ENCODE results near the gene CAMK2G.

CAMK2G gene

DNA sequence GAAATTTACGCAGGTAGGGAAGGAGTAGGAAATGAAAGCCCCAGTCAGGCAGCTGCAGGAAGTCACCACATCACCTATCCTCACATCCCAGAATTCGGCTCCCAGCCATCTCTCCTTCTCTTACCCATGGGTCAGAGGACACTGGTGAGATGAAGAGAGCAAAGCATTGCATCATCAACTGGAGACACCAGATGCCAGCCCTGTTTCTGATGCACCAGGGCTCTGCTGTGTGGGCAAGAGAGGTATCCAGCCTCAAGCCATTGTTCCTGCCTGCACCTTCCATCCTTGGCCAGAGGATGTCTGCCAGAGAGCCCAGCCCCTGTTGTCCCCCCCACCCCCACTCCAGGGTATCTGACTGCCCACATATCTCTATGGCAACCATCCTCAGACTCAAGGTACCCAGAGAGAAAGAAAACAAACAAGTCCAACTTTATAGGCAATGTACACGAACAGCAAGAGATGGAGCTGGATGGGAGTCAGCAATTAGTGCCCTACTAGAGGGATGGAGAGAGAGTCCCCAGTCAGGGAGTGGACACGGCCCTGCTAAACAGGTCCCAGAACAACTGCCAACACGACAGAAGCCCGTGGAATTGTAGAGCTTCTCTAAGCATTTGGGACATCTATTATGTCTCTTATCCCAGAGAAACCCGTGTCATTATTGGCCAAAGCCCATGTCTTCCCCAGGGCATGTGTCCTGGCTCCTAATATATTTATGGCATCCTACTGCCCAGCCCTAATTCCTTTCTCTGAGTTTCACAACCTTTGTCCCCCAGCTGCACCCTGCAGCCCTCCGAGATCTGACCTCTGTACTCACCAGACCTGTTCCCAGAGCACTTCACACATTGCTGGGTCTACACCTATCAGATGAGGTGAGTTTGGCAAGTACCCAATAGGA, 2.8 kb downstream of the CAMK2G start:
- H3K4me3 ChIP-seq (ENCODE audit: control insufficient read depth in 1 of 7, extremely low read depth in 1 of 7, insufficient read depth in 4 of 7, low read depth in 2 of 7, low read length in 6 of 7), result no peak overlapping the region

DNA sequence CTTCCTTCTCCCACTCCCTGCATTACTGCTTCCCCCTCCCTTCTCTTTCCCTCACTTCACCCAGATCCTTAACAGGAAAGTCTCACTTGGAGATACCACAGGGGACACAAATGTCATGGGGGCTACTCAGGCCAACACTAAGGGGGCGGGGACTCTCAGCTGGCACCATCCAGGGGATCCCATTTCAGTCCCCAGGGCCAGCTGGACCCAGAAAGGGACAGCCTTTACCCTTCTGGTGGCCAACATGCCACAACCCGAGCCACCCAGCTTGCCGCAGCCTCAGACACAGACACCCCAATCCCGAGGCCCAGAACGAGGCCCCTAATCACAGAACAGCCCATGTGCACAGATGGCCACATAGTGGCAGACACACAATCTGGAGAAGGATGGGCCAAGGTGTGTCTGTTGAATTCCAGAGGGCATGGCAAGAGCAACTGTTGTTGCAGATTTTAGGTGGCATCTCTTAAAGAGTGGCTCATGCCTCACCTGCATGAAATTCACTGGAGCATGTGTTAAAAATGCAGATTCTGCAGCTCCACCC, 5.6 kb downstream of the CAMK2G start:
- Histone ChIP-seq H3K27ac (ENCODE audit: insufficient read depth in 1 of 2, low read depth in 1 of 2, low read length in 2 of 2, poor library complexity in 1 of 2, severe bottlenecking in 2 of 2) (peak overlapping the region; percentile 49 to 81), H3K36me3 (ENCODE audit: control insufficient read depth in 4 of 4, insufficient read depth in 4 of 4, low read length in 3 of 4) (peaks cover 10 to 71% (median 27%) of the 10 kb centered on the region in 4 experiments), H3K4me1 (ENCODE audit: control extremely low read depth in 1 of 4, control insufficient read depth in 4 of 4, insufficient read depth in 4 of 4, low read length in 3 of 4) (peaks cover 30 to 94% (median 87%) of the 10 kb centered on the region in 4 experiments), H3K9me3 (ENCODE audit: control extremely low read depth in 1 of 5, control insufficient read depth in 4 of 5, insufficient read depth in 2 of 5, low read depth in 1 of 5, low read length in 4 of 5) (no peaks in the 10 kb centered on the region), H3K27me3 (replicated peaks in 2 of 5; ENCODE audit: control insufficient read depth in 4 of 5, insufficient read depth in 5 of 5, low read length in 4 of 5) (no peaks in the 10 kb centered on the region), H3K4me3 (ENCODE audit: control insufficient read depth in 1 of 7, extremely low read depth in 1 of 7, insufficient read depth in 4 of 7, low read depth in 2 of 7, low read length in 6 of 7) (no peak overlapping the region)
- WGBS (ENCODE audit: insufficient coverage), result 100% methylated on average over 3 of the region's 5 CpGs
- POLR2A ChIA-PET, result no interaction called here
- no peak for DNase-seq
- CTCF ChIA-PET, result interaction anchor here (1.1 to 19.4 kb wide), 3 partner anchors 7 to 77 kb away, joined by 4 to 240 read pairs (median 196); no protein-coding TSS in a partner anchor

More for the DNA sequence above, 2.8 kb downstream of the CAMK2G start:
- CTCF ChIA-PET, result interaction anchor here (2.6 to 19.4 kb wide), 3 partner anchors 8 to 23 kb away, joined by 14 to 240 read pairs (median 196); no protein-coding TSS in a partner anchor
- H3K27ac ChIP-seq (ENCODE audit: insufficient read depth in 1 of 2, low read depth in 1 of 2, low read length in 2 of 2, poor library complexity in 1 of 2, severe bottlenecking in 2 of 2), result peak overlapping the region; percentile 3 to 52
- no peaks in the 10 kb centered on the region for H3K9me3 ChIP-seq (ENCODE audit: control extremely low read depth in 1 of 5, control insufficient read depth in 4 of 5, insufficient read depth in 2 of 5, low read depth in 1 of 5, low read length in 4 of 5)
- H3K4me1 ChIP-seq (ENCODE audit: control extremely low read depth in 1 of 4, control insufficient read depth in 4 of 4, insufficient read depth in 4 of 4, low read length in 3 of 4), result peaks cover 24 to 86% (median 73%) of the 10 kb centered on the region in 4 experiments
- POLR2A ChIA-PET, result no interaction called here
- no peak for DNase-seq
- H3K27me3 ChIP-seq (replicated peaks in 2 of 5; ENCODE audit: control insufficient read depth in 4 of 5, insufficient read depth in 5 of 5, low read length in 4 of 5), result no peaks in the 10 kb centered on the region
- peaks cover 10 to 61% (median 27%) of the 10 kb centered on the region in 4 experiments for H3K36me3 ChIP-seq (ENCODE audit: control insufficient read depth in 4 of 4, insufficient read depth in 4 of 4, low read length in 3 of 4)
- 94% methylated on average over 7 of the region's 8 CpGs for WGBS (ENCODE audit: insufficient coverage)

DNA sequence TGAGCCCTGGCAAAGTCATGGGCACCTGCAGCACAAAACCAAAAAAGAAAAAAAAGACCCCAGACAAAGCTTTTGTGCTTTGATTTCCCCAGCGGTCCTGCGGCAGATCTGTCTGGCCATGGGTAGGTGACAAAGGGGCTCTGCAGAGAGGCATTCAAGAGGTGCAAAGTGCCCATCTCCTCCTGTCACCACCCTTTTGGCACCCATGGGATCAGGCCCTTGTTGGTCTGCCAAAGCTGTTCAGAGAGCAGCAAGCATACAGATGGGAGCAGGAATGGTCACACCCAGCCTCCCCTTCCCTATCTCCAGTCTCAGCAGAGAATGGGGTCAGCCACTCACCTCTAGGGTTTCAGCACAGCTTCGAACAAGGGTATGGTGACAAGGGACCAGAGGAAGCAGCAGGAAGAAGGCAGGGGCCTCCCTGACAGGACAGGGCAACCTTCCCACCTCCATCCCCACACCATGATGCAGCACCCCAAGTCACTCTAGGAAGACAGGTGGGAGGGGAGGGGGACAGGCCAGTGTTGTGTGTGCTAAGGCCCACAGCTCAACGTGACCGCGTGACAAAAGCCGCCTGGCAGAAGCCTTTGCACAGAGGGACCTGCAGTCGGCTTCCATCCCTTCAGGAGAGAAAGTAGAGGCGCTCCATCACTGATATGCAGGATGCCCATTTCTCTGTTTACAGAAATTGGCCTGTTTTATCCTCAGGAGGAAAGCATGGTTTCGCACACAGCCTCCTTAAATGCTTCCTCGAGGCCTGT, 6.3 kb downstream of the CAMK2G start:
- H3K36me3 ChIP-seq (ENCODE audit: control insufficient read depth in 4 of 4, insufficient read depth in 4 of 4, low read length in 3 of 4), result peaks cover 10 to 78% (median 28%) of the 10 kb centered on the region in 4 experiments
- peaks cover 26 to 96% (median 90%) of the 10 kb centered on the region in 4 experiments for H3K4me1 ChIP-seq (ENCODE audit: control extremely low read depth in 1 of 4, control insufficient read depth in 4 of 4, insufficient read depth in 4 of 4, low read length in 3 of 4)
- peak overlapping the region; percentile 49 to 81 for H3K27ac ChIP-seq (ENCODE audit: insufficient read depth in 1 of 2, low read depth in 1 of 2, low read length in 2 of 2, poor library complexity in 1 of 2, severe bottlenecking in 2 of 2)

DNA sequence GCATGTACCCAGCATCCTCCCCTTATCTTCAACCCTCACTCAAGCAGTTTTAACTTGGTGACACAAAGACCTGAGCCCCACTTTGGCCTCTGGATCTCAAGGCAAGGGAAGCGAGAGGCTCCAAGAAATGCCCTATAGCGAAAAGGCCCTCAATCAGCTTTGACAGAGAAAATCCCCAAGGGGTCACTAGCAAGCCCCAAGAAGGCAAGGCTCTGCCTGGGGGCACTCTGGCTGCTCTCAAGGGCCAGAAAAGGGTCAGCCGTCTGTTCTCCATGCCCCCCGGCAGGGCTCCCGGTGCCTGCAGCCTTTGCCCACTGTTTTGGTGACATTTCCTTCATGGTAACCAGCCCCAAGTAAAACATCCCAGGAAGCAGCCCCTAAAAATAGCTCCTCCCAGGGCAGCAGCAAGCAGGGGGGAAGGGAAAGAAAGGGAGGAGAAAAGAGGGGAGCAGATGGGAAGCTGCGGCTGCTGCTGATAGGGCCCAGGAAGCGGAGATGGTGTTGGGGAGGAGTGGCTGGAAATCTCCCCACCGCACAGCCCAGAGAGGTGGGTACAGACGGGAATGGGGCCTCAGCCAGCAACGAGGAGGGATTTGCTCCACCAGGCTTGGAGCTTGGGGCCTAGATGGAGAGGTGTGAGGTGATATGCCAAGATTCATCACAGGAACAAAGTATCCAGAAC, 7.1 kb downstream of the CAMK2G start:
- H3K9me3 ChIP-seq (ENCODE audit: control extremely low read depth in 1 of 5, control insufficient read depth in 4 of 5, insufficient read depth in 2 of 5, low read depth in 1 of 5, low read length in 4 of 5), result no peaks in the 10 kb centered on the region
- H3K36me3 ChIP-seq (ENCODE audit: control insufficient read depth in 4 of 4, insufficient read depth in 4 of 4, low read length in 3 of 4), result peaks cover 10 to 75% (median 28%) of the 10 kb centered on the region in 4 experiments
- WGBS (ENCODE audit: insufficient coverage), result 66% methylated on average over 4 of the region's 10 CpGs
- peaks cover 26 to 96% (median 89%) of the 10 kb centered on the region in 4 experiments for H3K4me1 ChIP-seq (ENCODE audit: control extremely low read depth in 1 of 4, control insufficient read depth in 4 of 4, insufficient read depth in 4 of 4, low read length in 3 of 4)
- H3K27ac ChIP-seq (ENCODE audit: insufficient read depth in 1 of 2, low read depth in 1 of 2, low read length in 2 of 2, poor library complexity in 1 of 2, severe bottlenecking in 2 of 2), result peak overlapping the region; percentile 49 to 81
- POLR2A ChIA-PET, result no interaction called here
- no peak for DNase-seq
- CTCF ChIA-PET, result interaction anchor here (1.2 to 19.4 kb wide), 5 partner anchors 6 to 74 kb away, joined by 4 to 240 read pairs (median 196); partner anchors contain the start of gene CAMK2G
- H3K4me3 ChIP-seq (ENCODE audit: control insufficient read depth in 1 of 7, extremely low read depth in 1 of 7, insufficient read depth in 4 of 7, low read depth in 2 of 7, low read length in 6 of 7), result peak overlapping the region in 3 of 7 experiments; percentile 46 to 60 (median 58)
- H3K27me3 ChIP-seq (replicated peaks in 2 of 5; ENCODE audit: control insufficient read depth in 4 of 5, insufficient read depth in 5 of 5, low read length in 4 of 5), result no peaks in the 10 kb centered on the region

More for the DNA sequence above, 6.3 kb downstream of the CAMK2G start:
- DNase-seq, result no peak
- H3K4me3 ChIP-seq (ENCODE audit: control insufficient read depth in 1 of 7, extremely low read depth in 1 of 7, insufficient read depth in 4 of 7, low read depth in 2 of 7, low read length in 6 of 7), result peak overlapping the region in 2 of 7 experiments; percentile 58 to 60
- 88% methylated on average over 10 of the region's 11 CpGs for WGBS (ENCODE audit: insufficient coverage)
- ChIA-PET POLR2A (no interaction called here), CTCF (interaction anchor here (1.2 to 19.4 kb wide), 4 partner anchors 7 to 19 kb away, joined by 4 to 240 read pairs (median 218); partner anchors contain the start of gene CAMK2G)
- H3K27me3 ChIP-seq (replicated peaks in 2 of 5; ENCODE audit: control insufficient read depth in 4 of 5, insufficient read depth in 5 of 5, low read length in 4 of 5), result no peaks in the 10 kb centered on the region
- H3K9me3 ChIP-seq (ENCODE audit: control extremely low read depth in 1 of 5, control insufficient read depth in 4 of 5, insufficient read depth in 2 of 5, low read depth in 1 of 5, low read length in 4 of 5), result no peaks in the 10 kb centered on the region

DNA sequence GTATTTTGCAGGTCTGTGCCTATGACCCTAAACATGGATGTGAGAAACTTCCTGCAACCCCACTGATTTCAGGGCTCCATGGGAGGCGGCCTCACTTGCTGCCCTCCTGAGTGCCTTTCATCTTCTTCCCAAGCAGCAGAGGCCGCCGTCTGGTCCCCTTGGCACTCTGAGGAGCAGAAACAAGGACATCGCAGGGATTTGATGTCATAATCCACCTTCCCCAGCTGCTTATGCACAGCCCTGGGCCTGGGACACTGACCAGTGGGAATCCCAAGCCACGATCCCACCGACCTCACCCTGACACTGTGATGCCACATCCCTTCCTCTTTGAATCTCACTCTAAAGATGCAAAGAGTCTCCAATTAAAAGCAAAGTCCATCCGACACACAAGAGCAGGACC, 7.7 kb downstream of the CAMK2G start:
- Histone ChIP-seq H3K36me3 (ENCODE audit: control insufficient read depth in 4 of 4, insufficient read depth in 4 of 4, low read length in 3 of 4) (peaks cover 6 to 74% (median 22%) of the 10 kb centered on the region in 4 experiments), H3K4me1 (ENCODE audit: control extremely low read depth in 1 of 4, control insufficient read depth in 4 of 4, insufficient read depth in 4 of 4, low read length in 3 of 4) (peaks cover 26 to 96% (median 89%) of the 10 kb centered on the region in 4 experiments), H3K9me3 (ENCODE audit: control extremely low read depth in 1 of 5, control insufficient read depth in 4 of 5, insufficient read depth in 2 of 5, low read depth in 1 of 5, low read length in 4 of 5) (no peaks in the 10 kb centered on the region), H3K4me3 (ENCODE audit: control insufficient read depth in 1 of 7, extremely low read depth in 1 of 7, insufficient read depth in 4 of 7, low read depth in 2 of 7, low read length in 6 of 7) (peak overlapping the region in 4 of 7 experiments; percentile 40 to 56 (median 50)), H3K27ac (ENCODE audit: insufficient read depth in 1 of 2, low read depth in 1 of 2, low read length in 2 of 2, poor library complexity in 1 of 2, severe bottlenecking in 2 of 2) (peak overlapping the region; percentile 6 to 81), H3K27me3 (replicated peaks in 2 of 5; ENCODE audit: control insufficient read depth in 4 of 5, insufficient read depth in 5 of 5, low read length in 4 of 5) (no peaks in the 10 kb centered on the region)
- POLR2A ChIA-PET, result interaction anchor here (1.2 kb wide), 1 partner anchor 10 kb away, joined by 7 read pairs; no protein-coding TSS in a partner anchor
- no peak for DNase-seq
- CTCF ChIA-PET, result interaction anchor here (1.3 to 19.4 kb wide), 5 partner anchors 5 to 74 kb away, joined by 4 to 240 read pairs (median 196); partner anchors contain the start of gene CAMK2G
- WGBS (ENCODE audit: insufficient coverage), result 79% methylated on average over 6 of the region's 7 CpGs

Data from common myeloid progenitor, CD34-positive (primary cell).